ENCODE measurements around the gene ATAD2B.

The ATAD2B gene

GRCh38 chr2:23912054-23912453 is 14.9 kb downstream of the ATAD2B start:
- DNase-seq (ENCODE audit: low read depth) = peak; percentile 7

GRCh38 chr2:23905155-23905554 is 21.8 kb downstream of the ATAD2B start:
- peak; percentile 3 for DNase-seq (ENCODE audit: low read depth)

GRCh38 chr2:23904692-23905091 is 22.2 kb downstream of the ATAD2B start:
- peak; percentile 67 for DNase-seq (ENCODE audit: low read depth)

GRCh38 chr2:23904215-23904614 is 22.7 kb downstream of the ATAD2B start:
- DNase-seq (ENCODE audit: low read depth) = no peak

GRCh38 chr2:23903034-23903433 is 23.9 kb downstream of the ATAD2B start:
- no peak for DNase-seq (ENCODE audit: low read depth)

- peak; percentile 63 for DNase-seq (ENCODE audit: low read depth)
Observed at GRCh38 chr2:23901966-23902846, 24.7 kb downstream of the ATAD2B start.

GRCh38 chr2:23900541-23901322 is 26.2 kb downstream of the ATAD2B start:
- DNase-seq (ENCODE audit: low read depth) = peak; percentile 85

- DNase-seq (ENCODE audit: low read depth) = no peak
Observed at GRCh38 chr2:23900133-23900532, 26.8 kb downstream of the ATAD2B start.

- DNase-seq (ENCODE audit: low read depth) = no peak
Observed at GRCh38 chr2:23871206-23871605, 55.7 kb downstream of the ATAD2B start.

- DNase-seq (ENCODE audit: low read depth) = no peak
Observed at GRCh38 chr2:23867449-23867848, 59.5 kb downstream of the ATAD2B start.

GRCh38 chr2:23862716-23863426 is 64.1 kb downstream of the ATAD2B start:
- no peak for DNase-seq (ENCODE audit: low read depth)

GRCh38 chr2:23861952-23862351 is 65.0 kb downstream of the ATAD2B start:
- no peak for DNase-seq (ENCODE audit: low read depth)

GRCh38 chr2:23859983-23860382 is 66.9 kb downstream of the ATAD2B start:
- DNase-seq (ENCODE audit: low read depth) = peak; percentile 50

- no peak for DNase-seq (ENCODE audit: low read depth)
Observed at GRCh38 chr2:23859234-23859633, 67.7 kb downstream of the ATAD2B start.

GRCh38 chr2:23850564-23851256 is 76.2 kb downstream of the ATAD2B start:
- DNase-seq (ENCODE audit: low read depth) = no peak

- no peak for DNase-seq (ENCODE audit: low read depth)
Observed at GRCh38 chr2:23844905-23845304, 82.0 kb downstream of the ATAD2B start.

GRCh38 chr2:23843051-23843976 is 83.6 kb downstream of the ATAD2B start:
- peak; percentile 73 for DNase-seq (ENCODE audit: low read depth)

- DNase-seq (ENCODE audit: low read depth) = no peak
Observed at GRCh38 chr2:23839919-23840578, 86.9 kb downstream of the ATAD2B start.

- no peak for DNase-seq (ENCODE audit: low read depth)
Observed at GRCh38 chr2:23838996-23839395, 87.9 kb downstream of the ATAD2B start.

- no peak for DNase-seq (ENCODE audit: low read depth)
Observed at GRCh38 chr2:23838581-23838980, 88.3 kb downstream of the ATAD2B start.
